Measurements from ENCODE around the gene ARHGAP24.

ARHGAP24 gene

GRCh38 chr4:85777908-85778631 is 303.1 kb downstream of the ARHGAP24 start:
- DNase-seq (ENCODE audit: low read depth in 2 of 2), result no peak

- no peak for DNase-seq (ENCODE audit: low read depth in 2 of 2)
Observed at GRCh38 chr4:85778632-85779131, 303.7 kb downstream of the ARHGAP24 start.

- no peak for DNase-seq (ENCODE audit: low read depth in 2 of 2)
Observed at GRCh38 chr4:85779165-85779564, 304.2 kb downstream of the ARHGAP24 start.

- no peak for DNase-seq (ENCODE audit: low read depth in 2 of 2)
Observed at GRCh38 chr4:85780664-85781063, 305.7 kb downstream of the ARHGAP24 start.

- no peak for DNase-seq (ENCODE audit: low read depth in 2 of 2)
Observed at GRCh38 chr4:85783483-85783882, 308.5 kb downstream of the ARHGAP24 start.

GRCh38 chr4:85783900-85784299 is 308.9 kb downstream of the ARHGAP24 start:
- no peak for DNase-seq (ENCODE audit: low read depth in 2 of 2)

GRCh38 chr4:85784348-85784747 is 309.4 kb downstream of the ARHGAP24 start:
- no peak for DNase-seq (ENCODE audit: low read depth in 2 of 2)

GRCh38 chr4:85784947-85785346 is 310.0 kb downstream of the ARHGAP24 start:
- DNase-seq (ENCODE audit: low read depth in 2 of 2), result no peak

GRCh38 chr4:85787133-85787532 is 312.2 kb downstream of the ARHGAP24 start:
- DNase-seq (ENCODE audit: low read depth in 2 of 2), result no peak

- no peak for DNase-seq (ENCODE audit: low read depth in 2 of 2)
Observed at GRCh38 chr4:85788604-85789003, 313.7 kb downstream of the ARHGAP24 start.

GRCh38 chr4:85789241-85789640 is 314.3 kb downstream of the ARHGAP24 start:
- DNase-seq (ENCODE audit: low read depth in 2 of 2), result no peak

GRCh38 chr4:85790582-85790981 is 315.6 kb downstream of the ARHGAP24 start:
- no peak for DNase-seq (ENCODE audit: low read depth in 2 of 2)

- DNase-seq (ENCODE audit: low read depth in 2 of 2), result no peak
Observed at GRCh38 chr4:85792376-85793232, 317.7 kb downstream of the ARHGAP24 start.

- no peak for DNase-seq (ENCODE audit: low read depth in 2 of 2)
Observed at GRCh38 chr4:85793233-85793585, 318.3 kb downstream of the ARHGAP24 start.

GRCh38 chr4:85798012-85798770 is 323.2 kb downstream of the ARHGAP24 start:
- DNase-seq (ENCODE audit: low read depth in 2 of 2), result no peak

- DNase-seq (ENCODE audit: low read depth in 2 of 2), result no peak
Observed at GRCh38 chr4:85803856-85804255, 328.9 kb downstream of the ARHGAP24 start.

- DNase-seq (ENCODE audit: low read depth in 2 of 2), result no peak
Observed at GRCh38 chr4:85805891-85806290, 330.9 kb downstream of the ARHGAP24 start.

- DNase-seq (ENCODE audit: low read depth in 2 of 2), result no peak
Observed at GRCh38 chr4:85806334-85806733, 331.4 kb downstream of the ARHGAP24 start.

GRCh38 chr4:85807247-85807950 is 332.4 kb downstream of the ARHGAP24 start:
- DNase-seq (ENCODE audit: low read depth in 2 of 2), result no peak

- no peak for DNase-seq (ENCODE audit: low read depth in 2 of 2)
Observed at GRCh38 chr4:85808104-85808503, 333.2 kb downstream of the ARHGAP24 start.

GRCh38 chr4:85808864-85809263 is 333.9 kb downstream of the ARHGAP24 start:
- DNase-seq (ENCODE audit: low read depth in 2 of 2), result no peak

GRCh38 chr4:85812776-85813175 is 337.8 kb downstream of the ARHGAP24 start:
- DNase-seq (ENCODE audit: low read depth in 2 of 2), result no peak
